Keratinocyte (primary cell): ENCODE results near the gene DKK3. TPM values are rescaled to one million over a fixed set of nuclear protein-coding genes. Genes with fewer than 3 reads are reported as not detected.

Experiments used
- DNase-seq: peaks from one replicate; pipeline ENCODE4 v3.0.0-alpha.2; 2011; ENCODE audit warnings: low read depth, missing footprints, low spot score
- FAIRE-seq: peaks from 2 replicates; lab custom pipeline; 2011; peaks lifted over from hg19 to GRCh38; lab: Jason Lieb, UNC
- H2AFZ ChIP-seq: 2 replicates; pipeline ENCODE4 v1.6.0; 2012; ENCODE audit warnings: low read length, control low read depth, inconsistent platforms; ENCODE audit not compliant: control insufficient read depth
- H3K27ac ChIP-seq: 2 replicates; pipeline ENCODE4 v1.5.1; 2011; ENCODE audit warnings: low read length; ENCODE audit not compliant: control insufficient read depth, insufficient read depth
- H3K27me3 ChIP-seq: 3 replicates; pipeline ENCODE4 v1.6.0; 2011; ENCODE audit warnings: low read length; ENCODE audit not compliant: control insufficient read depth, insufficient read depth; ENCODE audit errors: extremely low read depth
- H3K36me3 ChIP-seq, 2 experiments: 2 replicates in 1 of 2; 3 replicates in 1 of 2; pipeline ENCODE4 v1.5.1; 2011; ENCODE audit warnings: low read length in 2 of 2, mild to moderate bottlenecking in 1 of 2; ENCODE audit not compliant: control insufficient read depth in 2 of 2, insufficient read depth in 2 of 2; ENCODE audit errors: extremely low read depth in 1 of 2
- H3K4me1 ChIP-seq: 3 replicates; pipeline ENCODE4 v1.5.1; 2011; ENCODE audit warnings: low read length; ENCODE audit not compliant: control insufficient read depth, insufficient read depth; ENCODE audit errors: extremely low read depth
- H3K4me2 ChIP-seq: 3 replicates; pipeline ENCODE4 v1.6.0; 2011; ENCODE audit warnings: low read depth, low read length; ENCODE audit not compliant: control insufficient read depth, insufficient read depth; ENCODE audit errors: extremely low read depth
- H3K4me3 ChIP-seq, 3 experiments: fragments of 200-600 bp in 1 of 3; sonication (generic) in 1 of 3; 2 replicates in 2 of 3; 3 replicates in 1 of 3; pipeline ENCODE4 v1.5.1; 2011 to 2016; ENCODE audit warnings: low read length in 3 of 3, mild to moderate bottlenecking in 3 of 3, control low read depth in 2 of 3, inconsistent platforms in 1 of 3, low read depth in 1 of 3, mixed read lengths in 1 of 3, mixed run types in 1 of 3, moderate library complexity in 1 of 3; ENCODE audit not compliant: control insufficient read depth in 2 of 3, insufficient read depth in 2 of 3; ENCODE audit errors: extremely low read depth in 1 of 3
- H3K79me2 ChIP-seq: 2 replicates; pipeline ENCODE4 v1.6.0; 2012; ENCODE audit warnings: low read length; ENCODE audit not compliant: control insufficient read depth, insufficient read depth
- H3K9ac ChIP-seq: 3 replicates; pipeline ENCODE4 v1.6.0; 2011; ENCODE audit warnings: low read length; ENCODE audit not compliant: control insufficient read depth, insufficient read depth; ENCODE audit errors: extremely low read depth
- H3K9me1 ChIP-seq: 3 replicates; pipeline ENCODE4 v1.6.0; 2011; ENCODE audit warnings: low read length; ENCODE audit not compliant: control insufficient read depth, insufficient read depth; ENCODE audit errors: extremely low read depth
- H3K9me3 ChIP-seq: 2 replicates; pipeline ENCODE4 v1.5.1; 2012; ENCODE audit warnings: low read depth, low read length; ENCODE audit not compliant: control insufficient read depth
- H4K20me1 ChIP-seq: 3 replicates; pipeline ENCODE4 v1.6.0; 2011; ENCODE audit warnings: low read length; ENCODE audit not compliant: control insufficient read depth, insufficient read depth; ENCODE audit errors: extremely low read depth
- EZH2 ChIP-seq: IDR thresholded peaks from one replicate; pipeline ENCODE4 v1.6.1; 2012; ENCODE audit warnings: inconsistent platforms, mild to moderate bottlenecking, low read length, moderate library complexity
- dilution Hi-C: fragments of 300-500 bp; cut with MboI; formaldehyde crosslinking; loops from one replicate; pipeline ENCODE4 v1.7.0; 2020; ENCODE audit warnings: low sequenced_read_pairs; ENCODE audit not compliant: extremely low pct_ligation_motif_present
- polyA plus RNA-seq, 5 experiments: library from polyadenylated mRNA; depleted of rRNA in 3 of 5; stranded (reverse) in 3 of 5; stranded (forward) in 1 of 5; unstranded in 1 of 5; fragments of >200 nt; gene quantifications; 1 replicate in 1 of 5; 2 replicates in 3 of 5; 3 replicates in 1 of 5; pipeline versions ENCODE4 v1.2.1 to v1.2.3, GENCODE V29; 2011 to 2012; ENCODE audit warnings: missing spikeins in 2 of 5, low read depth in 1 of 5, low replicate concordance in 1 of 5
- TF ChIP-seq, protein P1 (sequence below), 3 experiments: IDR thresholded peaks in 1 of 3; conservative IDR thresholded peaks in 1 of 3; optimal IDR thresholded peaks in 1 of 3; 2 replicates in 2 of 3; 3 replicates in 1 of 3; pipeline versions ENCODE3 to v1.5.1; 2011; ENCODE audit warnings: low read length in 3 of 3, mild to moderate bottlenecking in 3 of 3, moderate library complexity in 2 of 3, control low read depth in 1 of 3, inconsistent platforms in 1 of 3; ENCODE audit not compliant: insufficient read depth in 2 of 3; ENCODE audit errors: extremely low read depth in 1 of 3

Gene DKK3
- polyA plus RNA-seq, 1 donor (not counting 4 experiments of a cell fraction or from before 2014, with no cell fraction given) = 712 TPM

DNA sequence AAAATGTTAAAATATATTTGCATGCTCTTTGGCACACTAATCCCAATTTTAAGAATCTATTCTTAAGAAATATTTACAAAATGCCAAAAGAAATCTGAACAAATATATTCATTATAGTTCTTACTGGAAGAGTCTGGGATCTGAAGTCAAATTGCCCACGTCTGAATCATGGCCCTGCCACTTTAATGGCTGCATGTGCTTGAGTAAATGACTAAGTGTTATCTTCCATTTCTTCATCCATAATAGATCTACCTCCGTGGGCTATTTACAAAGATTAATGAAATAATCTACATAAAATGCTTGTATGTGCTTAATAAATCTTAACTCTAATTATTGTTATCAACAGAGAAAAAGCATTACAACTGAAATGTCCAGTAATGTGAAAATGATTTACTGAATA lies 24.5 kb upstream of the DKK3 start:
- Histone ChIP-seq H3K27me3 (no peaks in the 10 kb centered on the region), H3K27ac (no peak overlapping the region), H3K9ac (no peak overlapping the region), H3K36me3 (no peaks in the 10 kb centered on the region), H3K79me2 (no peaks in the 10 kb centered on the region), H3K4me2 (no peak overlapping the region), H2AFZ (no peak overlapping the region), H3K9me1 (no peaks in the 10 kb centered on the region), H4K20me1 (no peaks in the 10 kb centered on the region), H3K9me3 (no peaks in the 10 kb centered on the region), H3K4me3 (no peak overlapping the region), H3K4me1 (peaks cover 7% of the 10 kb centered on the region)
- no peak for DNase-seq
- TF ChIP-seq EZH2 = no peak
- TF ChIP-seq, protein P1, sequence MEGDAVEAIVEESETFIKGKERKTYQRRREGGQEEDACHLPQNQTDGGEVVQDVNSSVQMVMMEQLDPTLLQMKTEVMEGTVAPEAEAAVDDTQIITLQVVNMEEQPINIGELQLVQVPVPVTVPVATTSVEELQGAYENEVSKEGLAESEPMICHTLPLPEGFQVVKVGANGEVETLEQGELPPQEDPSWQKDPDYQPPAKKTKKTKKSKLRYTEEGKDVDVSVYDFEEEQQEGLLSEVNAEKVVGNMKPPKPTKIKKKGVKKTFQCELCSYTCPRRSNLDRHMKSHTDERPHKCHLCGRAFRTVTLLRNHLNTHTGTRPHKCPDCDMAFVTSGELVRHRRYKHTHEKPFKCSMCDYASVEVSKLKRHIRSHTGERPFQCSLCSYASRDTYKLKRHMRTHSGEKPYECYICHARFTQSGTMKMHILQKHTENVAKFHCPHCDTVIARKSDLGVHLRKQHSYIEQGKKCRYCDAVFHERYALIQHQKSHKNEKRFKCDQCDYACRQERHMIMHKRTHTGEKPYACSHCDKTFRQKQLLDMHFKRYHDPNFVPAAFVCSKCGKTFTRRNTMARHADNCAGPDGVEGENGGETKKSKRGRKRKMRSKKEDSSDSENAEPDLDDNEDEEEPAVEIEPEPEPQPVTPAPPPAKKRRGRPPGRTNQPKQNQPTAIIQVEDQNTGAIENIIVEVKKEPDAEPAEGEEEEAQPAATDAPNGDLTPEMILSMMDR (optimal IDR thresholded peaks at IDR 0.05 in 1 of 3, IDR thresholded peaks at IDR 0.05 in 1 of 3, conservative IDR thresholded peaks at IDR 0.05 in 1 of 3; ENCODE audit: extremely low read depth in 1 of 3, insufficient read depth in 2 of 3, low read length in 3 of 3) = no peak
- dilution Hi-C loops = no loop called here
- FAIRE-seq = no peak

DNA sequence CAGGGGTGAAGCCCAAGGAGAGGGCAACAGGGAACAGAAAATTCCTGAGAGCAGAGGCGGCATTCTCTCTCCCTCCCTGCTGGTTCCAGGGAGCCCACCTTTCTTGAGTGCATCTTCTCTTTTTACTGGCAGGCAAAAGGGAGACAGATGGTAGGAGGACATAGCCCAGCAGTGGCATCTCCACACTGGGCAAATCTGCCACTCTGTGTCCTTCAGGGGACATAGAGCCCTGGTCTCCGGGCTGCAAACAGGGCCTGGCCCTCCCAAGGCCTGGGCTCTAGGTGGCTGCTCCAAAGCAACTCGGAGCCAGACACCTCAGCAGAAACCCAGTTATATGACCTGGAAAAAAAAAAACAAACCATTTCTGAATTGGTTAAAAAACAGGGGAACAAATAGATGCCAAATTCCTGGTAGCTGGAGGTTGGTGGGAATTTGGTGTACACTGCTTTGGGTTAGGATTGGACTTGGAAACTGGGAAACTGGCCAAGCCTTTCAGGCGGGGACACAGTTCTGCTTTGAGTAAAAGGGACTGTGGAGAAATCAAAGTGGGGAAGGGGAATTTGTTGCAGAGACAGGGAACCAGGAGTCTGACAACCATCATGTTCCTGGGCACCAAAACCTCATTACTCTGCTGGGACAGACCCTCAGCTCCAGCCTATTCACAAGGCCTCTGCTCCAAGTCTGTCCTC lies 23.6 kb upstream of the DKK3 start:
- TF ChIP-seq, protein P1 (optimal IDR thresholded peaks at IDR 0.05 in 1 of 3, IDR thresholded peaks at IDR 0.05 in 1 of 3, conservative IDR thresholded peaks at IDR 0.05 in 1 of 3; ENCODE audit: extremely low read depth in 1 of 3, insufficient read depth in 2 of 3, low read length in 3 of 3) = no peak
- Histone ChIP-seq H3K36me3 (no peaks in the 10 kb centered on the region), H3K9ac (no peak overlapping the region), H3K79me2 (no peaks in the 10 kb centered on the region), H3K9me1 (no peaks in the 10 kb centered on the region), H2AFZ (no peak overlapping the region), H3K4me2 (no peak overlapping the region), H3K27ac (no peak overlapping the region), H4K20me1 (no peaks in the 10 kb centered on the region), H3K9me3 (no peaks in the 10 kb centered on the region), H3K27me3 (no peaks in the 10 kb centered on the region), H3K4me1 (peaks cover 7% of the 10 kb centered on the region), H3K4me3 (no peak overlapping the region)
- FAIRE-seq (no peak), DNase-seq (no peak)
- dilution Hi-C loops = no loop called here
